SK-N-SH (cell line): ENCODE measurements around the gene ABHD4. TPM values are rescaled to one million over a fixed set of nuclear protein-coding genes. Genes with fewer than 3 reads are reported as not detected.

Experiments
- CTCF ChIA-PET: fragments of 300-600, 350-600 bp; formaldehyde crosslinking; extraction: SDS; loops from one replicate; lab custom pipeline; 2021; lab: Yijun Ruan, JAX
- POLR2A ChIA-PET: fragments of 350-600 bp; sonication (Branson Sonifier 250); formaldehyde crosslinking; extraction: SDS; loops from one replicate; lab custom pipeline; 2020; ENCODE audit warnings: antibody characterized with exemption, inconsistent platforms; lab: Yijun Ruan, JAX
- DNase-seq: peaks from one replicate; pipeline ENCODE4 v3.0.0; 2012
- H2AFZ ChIP-seq: fragments of 200-600 bp; sonication (generic); 2 replicates; pipeline ENCODE4 v1.8.1; 2016; ENCODE audit warnings: antibody characterized with exemption, mild to moderate bottlenecking, low read depth
- H3F3A ChIP-seq: fragments of 200-600 bp; sonication (generic); replicated peaks from 2 replicates; pipeline ENCODE3; 2016; ENCODE audit warnings: antibody characterized with exemption, mild to moderate bottlenecking; ENCODE audit not compliant: insufficient read depth
- H3K27ac ChIP-seq, 2 experiments: fragments of 200-500 bp in 1 of 2; fragments of 200-600 bp in 1 of 2; sonication (Bioruptor generic) in 1 of 2; sonication (generic), shearing (Covaris generic) in 1 of 2; 2 replicates each; pipeline versions ENCODE4 v1.5.1 to v1.6.1; 2014 to 2016; ENCODE audit warnings: low read depth in 2 of 2, inconsistent platforms in 1 of 2, low read length in 1 of 2, mild to moderate bottlenecking in 1 of 2, mixed read lengths in 1 of 2
- H3K27me3 ChIP-seq: fragments of 200-600 bp; sonication (generic), shearing (Covaris generic); 2 replicates; pipeline ENCODE4 v1.6.1; 2016; ENCODE audit warnings: mixed run types; ENCODE audit not compliant: insufficient read depth
- H3K36me3 ChIP-seq, 2 experiments: fragments of 200-500 bp in 1 of 2; fragments of 200-600 bp in 1 of 2; sonication (Bioruptor generic) in 1 of 2; sonication (generic) in 1 of 2; replicated peaks in 1 of 2; 2 replicates each; pipeline versions ENCODE3 to v1.5.1; 2014 to 2016; ENCODE audit warnings: low read length in 1 of 2, mild to moderate bottlenecking in 1 of 2; ENCODE audit not compliant: insufficient read depth in 2 of 2, control insufficient read depth in 1 of 2
- H3K4me1 ChIP-seq, 2 experiments: fragments of 200-500 bp in 1 of 2; fragments of 200-600 bp in 1 of 2; sonication (Bioruptor generic) in 1 of 2; sonication (generic), shearing (Covaris generic) in 1 of 2; 2 replicates each; pipeline versions ENCODE4 v1.5.1 to v1.6.1; 2014 to 2016; ENCODE audit warnings: low read depth in 1 of 2, low read length in 1 of 2, mixed run types in 1 of 2; ENCODE audit not compliant: insufficient read depth in 2 of 2, control insufficient read depth in 1 of 2
- H3K4me2 ChIP-seq: fragments of 200-600 bp; sonication (generic), shearing (Covaris generic); 2 replicates; pipeline ENCODE4 v1.6.1; 2017; ENCODE audit warnings: mixed run types
- H3K4me3 ChIP-seq, 2 experiments: fragments of 200-500 bp in 1 of 2; fragments of 200-600 bp in 1 of 2; sonication (Bioruptor generic) in 1 of 2; sonication (generic), shearing (Covaris generic) in 1 of 2; 2 replicates each; pipeline versions ENCODE4 v1.5.1 to v1.8.1; 2014 to 2016; ENCODE audit warnings: low read depth in 2 of 2, inconsistent platforms in 1 of 2, low read length in 1 of 2, mild to moderate bottlenecking in 1 of 2, mixed read lengths in 1 of 2, moderate library complexity in 1 of 2
- H3K79me2 ChIP-seq: fragments of 200-600 bp; sonication (generic); 2 replicates; pipeline ENCODE4 v1.8.1; 2017; ENCODE audit warnings: mild to moderate bottlenecking; ENCODE audit not compliant: insufficient read depth
- H3K9ac ChIP-seq: fragments of 200-600 bp; sonication (generic); 2 replicates; pipeline ENCODE4 v1.6.1; 2017; ENCODE audit warnings: mixed run types
- H3K9me2 ChIP-seq: fragments of 200-600 bp; sonication (generic); 2 replicates; pipeline ENCODE4 v1.6.1; 2017; ENCODE audit warnings: mixed run types
- H3K9me3 ChIP-seq: fragments of 200-600 bp; sonication (generic); 2 replicates; pipeline ENCODE4 v1.6.1; 2017; ENCODE audit warnings: mixed run types, mild to moderate bottlenecking, moderate library complexity
- H4K20me1 ChIP-seq: fragments of 200-600 bp; sonication (generic); 2 replicates; pipeline ENCODE4 v1.6.1; 2017; ENCODE audit warnings: mild to moderate bottlenecking, mixed run types; ENCODE audit not compliant: insufficient read depth
- CTCF ChIP-seq: fragments of 200-600 bp; sonication (generic); IDR thresholded peaks from 2 replicates; pipeline ENCODE4 v1.6.1; 2017; ENCODE audit warnings: antibody characterized with exemption, mild to moderate bottlenecking, moderate library complexity
- FOSL2 ChIP-seq: IDR thresholded peaks from 2 replicates; pipeline ENCODE4 v1.4.0; 2012; ENCODE audit warnings: low read depth, mild to moderate bottlenecking, moderate library complexity, borderline replicate concordance
- FOXJ3 ChIP-seq: sonication (generic); formaldehyde crosslinking; IDR thresholded peaks from 2 replicates; pipeline ENCODE4 v1.5.1; 2020; ENCODE audit warnings: mild to moderate bottlenecking, missing genetic modification reagents
- FOXM1 ChIP-seq: IDR thresholded peaks from 2 replicates; pipeline ENCODE4 v1.4.0; 2012; ENCODE audit warnings: low read depth, mild to moderate bottlenecking
- GABPA ChIP-seq: IDR thresholded peaks from 2 replicates; pipeline ENCODE4 v1.4.0; 2012; ENCODE audit warnings: low read depth, mild to moderate bottlenecking
- JUND ChIP-seq: IDR thresholded peaks from 2 replicates; pipeline ENCODE4 v1.4.0; 2012
- MEF2A ChIP-seq: IDR thresholded peaks from 2 replicates; pipeline ENCODE4 v1.4.0; 2012; ENCODE audit warnings: low read depth, borderline replicate concordance
- PBX3 ChIP-seq: IDR thresholded peaks from 2 replicates; pipeline ENCODE4; 2012
- POLR2AphosphoS5 ChIP-seq: IDR thresholded peaks from 2 replicates; pipeline ENCODE4 v1.6.1; 2012; ENCODE audit warnings: low read depth, low read length
- RAD21 ChIP-seq: IDR thresholded peaks from 2 replicates; pipeline ENCODE4 v1.6.1; 2012; ENCODE audit warnings: mild to moderate bottlenecking, low read length
- RCOR1 ChIP-seq: fragments of 150-350 bp; IDR thresholded peaks from 2 replicates; pipeline ENCODE4 v1.6.1; 2017; ENCODE audit warnings: antibody characterized with exemption, low read length
- REST ChIP-seq: IDR thresholded peaks from 2 replicates; pipeline ENCODE4 v1.6.1; 2012; ENCODE audit warnings: mild to moderate bottlenecking, low read depth, low read length, moderate library complexity
- SIN3A ChIP-seq: IDR thresholded peaks from 2 replicates; pipeline ENCODE4 v1.6.1; 2012; ENCODE audit warnings: low read depth, mild to moderate bottlenecking, low read length, moderate library complexity, borderline replicate concordance
- TAF1 ChIP-seq: IDR thresholded peaks from 2 replicates; pipeline ENCODE4 v1.6.1; 2012; ENCODE audit warnings: low read depth, mild to moderate bottlenecking, low read length, moderate library complexity, borderline replicate concordance
- TCF12 ChIP-seq: IDR thresholded peaks from 2 replicates; pipeline ENCODE4 v1.4.0; 2012
- USF2 ChIP-seq: fragments of 150-350 bp; IDR thresholded peaks from 2 replicates; pipeline ENCODE4 v1.6.1; 2017; ENCODE audit warnings: antibody characterized with exemption, low read length, low read depth, borderline replicate concordance
- ZBTB33 ChIP-seq: IDR thresholded peaks from 2 replicates; pipeline ENCODE4 v1.4.0; 2012; ENCODE audit warnings: low read depth, borderline replicate concordance
- WGBS: methylation state at CpG from one replicate; pipeline ENCODE4 v1.1.6; 2017; ENCODE audit warnings: low lambda C conversion rate; 5-methylcytosine and 5-hydroxymethylcytosine counted together
- polyA plus RNA-seq, 3 experiments: library from polyadenylated mRNA; depleted of rRNA; stranded (reverse); fragments of >200 nt; gene quantifications; 2 replicates each; pipeline ENCODE4 v1.2.3, GENCODE V29; 2012

ABHD4 gene
- polyA plus RNA-seq, 1 of the 3 experiments (the other 2 are of a cell fraction), result 15.0 TPM

GRCh38 chr14:22650046-22650739 is 52.1 kb downstream of the ABHD4 start:
- no peaks in the 10 kb centered on the region for H3K9me2 ChIP-seq
- TF ChIP-seq SIN3A (no peak), ZBTB33 (no peak), RCOR1 (no peak), RAD21 (no peak), POLR2AphosphoS5 (no peak), PBX3 (no peak), FOXM1 (no peak), REST (no peak), JUND (no peak), USF2 (no peak), MEF2A (no peak), TAF1 (no peak), GABPA (no peak), TCF12 (no peak), FOXJ3 (CRISPR knock-in tag) (no peak), FOSL2 (no peak), CTCF (no peak)
- ChIA-PET CTCF (interaction anchor here (3.9 to 6.1 kb wide), 2 partner anchors 79 to 94 kb away, joined by 42 to 89 read pairs; no protein-coding TSS in a partner anchor), POLR2A (no interaction called here)
- H3K9ac ChIP-seq, result no peak overlapping the region
- no peak overlapping the region for H3K4me2 ChIP-seq
- H3F3A ChIP-seq, result no peaks in the 10 kb centered on the region
- H3K79me2 ChIP-seq, result no peaks in the 10 kb centered on the region
- no peak overlapping the region for H3K4me3 ChIP-seq
- no peak overlapping the region for H2AFZ ChIP-seq
- no peak overlapping the region for H3K27ac ChIP-seq
- no peaks in the 10 kb centered on the region for H3K4me1 ChIP-seq
- DNase-seq, result no peak
- no peaks in the 10 kb centered on the region for H3K9me3 ChIP-seq
- no peaks in the 10 kb centered on the region for H4K20me1 ChIP-seq
- H3K36me3 ChIP-seq, result no peaks in the 10 kb centered on the region
- peaks cover 25% of the 10 kb centered on the region; the same call in 1 of the 2 replicates for H3K27me3 ChIP-seq
- 15% methylated on average over 7 of the region's 7 CpGs for WGBS
